Liver (tissue), 9 donors: Measurements from ENCODE around the gene FASN. TPM values are rescaled to one million over a fixed set of nuclear protein-coding genes. Genes with fewer than 3 reads are reported as not detected.

Experiments used
- DNase-seq: peaks from one replicate; pipeline ENCODE4 v3.0.0-alpha.2; 2017; ENCODE audit warnings: low spot score
- H3K27ac ChIP-seq, 2 donors: one replicate each; pipeline ENCODE4 v1.7.0; 2013; ENCODE audit warnings: inconsistent platforms in 2 of 2, low read length in 2 of 2, control low read depth in 1 of 2, low read depth in 1 of 2, mild to moderate bottlenecking in 1 of 2
- H3K27me3 ChIP-seq, 4 donors: one replicate each; pipeline versions ENCODE4 v1.6.1 to v1.7.0; 2013; ENCODE audit warnings: low read length in 3 of 4, inconsistent platforms in 1 of 4, mild to moderate bottlenecking in 1 of 4, moderate library complexity in 1 of 4; ENCODE audit not compliant: control insufficient read depth in 4 of 4, insufficient read depth in 4 of 4
- H3K36me3 ChIP-seq, 4 donors: one replicate each; pipeline versions ENCODE4 v1.6.1 to v1.7.0; 2013; ENCODE audit warnings: low read length in 3 of 4, mild to moderate bottlenecking in 3 of 4, low read depth in 1 of 4, moderate library complexity in 1 of 4; ENCODE audit not compliant: control insufficient read depth in 4 of 4, insufficient read depth in 3 of 4
- H3K4me1 ChIP-seq, 4 donors: one replicate each; pipeline versions ENCODE4 v1.6.1 to v1.7.0; 2013; ENCODE audit warnings: low read length in 3 of 4, mild to moderate bottlenecking in 3 of 4, moderate library complexity in 1 of 4; ENCODE audit not compliant: control insufficient read depth in 4 of 4, insufficient read depth in 4 of 4
- H3K4me3 ChIP-seq, 3 donors: one replicate each; pipeline versions ENCODE4 v1.6.1 to v1.7.0; 2013; ENCODE audit warnings: low read length in 3 of 3, control low read depth in 1 of 3, low read depth in 1 of 3, mild to moderate bottlenecking in 1 of 3
- H3K9ac ChIP-seq, 2 donors: one replicate each; pipeline ENCODE4 v1.7.0; 2013; ENCODE audit warnings: low read length in 2 of 2, mild to moderate bottlenecking in 2 of 2, moderate library complexity in 2 of 2, control low read depth in 1 of 2, low read depth in 1 of 2
- H3K9me3 ChIP-seq, 4 donors: one replicate each; pipeline versions ENCODE4 v1.6.1 to v1.7.0; 2013; ENCODE audit warnings: low read length in 3 of 4; ENCODE audit not compliant: control insufficient read depth in 4 of 4
- ATF3 ChIP-seq: IDR thresholded peaks from 2 replicates; pipeline ENCODE4 v1.6.1; 2016; ENCODE audit warnings: antibody characterized with exemption
- CTCF ChIP-seq: fragments of 150-350 bp; IDR thresholded peaks from 2 replicates; pipeline ENCODE4 v1.5.1; 2017; ENCODE audit warnings: improper control_type of control experiment, low read depth, low read length; ENCODE audit not compliant: missing input control
- EGR1 ChIP-seq, 2 donors: IDR thresholded peaks; 2 replicates each; pipeline ENCODE4 v1.6.1; 2016 to 2018; ENCODE audit warnings: antibody characterized with exemption in 2 of 2, low read depth in 2 of 2
- FOXA1 ChIP-seq: IDR thresholded peaks from 2 replicates; pipeline ENCODE4 v1.6.1; 2016; ENCODE audit warnings: antibody characterized with exemption
- FOXA2 ChIP-seq: IDR thresholded peaks from 2 replicates; pipeline ENCODE4 v1.6.1; 2016; ENCODE audit warnings: antibody characterized with exemption
- HNF4G ChIP-seq: IDR thresholded peaks from 2 replicates; pipeline ENCODE4 v1.6.1; 2016; ENCODE audit warnings: antibody characterized with exemption
- JUND ChIP-seq, 2 donors: IDR thresholded peaks; 2 replicates each; pipeline ENCODE4 v1.6.1; 2016; ENCODE audit warnings: antibody characterized with exemption in 2 of 2
- NR2F2 ChIP-seq: IDR thresholded peaks from 2 replicates; pipeline ENCODE4 v1.6.1; 2016; ENCODE audit warnings: antibody characterized with exemption
- RAD21 ChIP-seq, 2 donors: IDR thresholded peaks; 2 replicates each; pipeline ENCODE4 v1.6.1; 2016; ENCODE audit warnings: antibody characterized with exemption in 2 of 2, mild to moderate bottlenecking in 2 of 2
- SP1 ChIP-seq: IDR thresholded peaks from 2 replicates; pipeline ENCODE4 v1.6.1; 2018; ENCODE audit warnings: antibody characterized with exemption, mild to moderate bottlenecking
- TAF1 ChIP-seq: conservative IDR thresholded peaks from 2 replicates; pipeline ENCODE4 v1.6.1; 2016; ENCODE audit warnings: antibody characterized with exemption, mild to moderate bottlenecking
- YY1 ChIP-seq: IDR thresholded peaks from 2 replicates; pipeline ENCODE4 v1.6.1; 2016; ENCODE audit warnings: antibody characterized with exemption, mild to moderate bottlenecking
- WGBS: extraction: QIAGEN DNeasy Blood & Tissue Kit; methylation state at CpG from one replicate; pipeline ENCODE4 v1.1.7; 2013; 5-methylcytosine and 5-hydroxymethylcytosine counted together
- polyA plus RNA-seq, 2 donors: library from polyadenylated mRNA; stranded (reverse) in 1 of 2; unstranded in 1 of 2; fragments of 200-250 nt in 1 of 2; fragments of >200 nt in 1 of 2; fragmentation: Nextera tagmentation in 1 of 2; extraction: Ambion mirVana in 1 of 2; gene quantifications; one replicate each; pipeline versions ENCODE4 v1.2.1 to v1.2.3, GENCODE V29; 2013 to 2015
- total RNA-seq, 2 donors: library from RNA; depleted of rRNA; stranded (reverse); fragments of >200 nt; gene quantifications; one replicate each; pipeline ENCODE4 v1.2.3, GENCODE V29; 2014
- TF ChIP-seq, protein P1 (sequence below): IDR thresholded peaks from 2 replicates; pipeline ENCODE4 v1.6.1; 2016; ENCODE audit warnings: antibody characterized with exemption
- TF ChIP-seq, protein P2 (sequence below): IDR thresholded peaks from 2 replicates; pipeline ENCODE4 v1.6.1; 2016; ENCODE audit warnings: antibody characterized with exemption, mild to moderate bottlenecking
- donor health status: healthy.
- donor health status: healthy.
- donor health status: healthy.
- donor health status: healthy.
- donor health status: healthy.

Gene FASN
- total and polyA plus RNA-seq, 4 donors: 53.1 to 229 (median 130) TPM

GRCh38 chr17:82090549-82091263, 7.3 kb downstream of the FASN start:
- 90% methylated on average over 29 of the region's 29 CpGs for WGBS
- no peak for TF ChIP-seq TAF1
- no peak for TF ChIP-seq EGR1 (IDR thresholded peaks at IDR 0.05; ENCODE audit: low read depth in 2 of 2)
- no peak for TF ChIP-seq CTCF
- TF ChIP-seq, protein P1, sequence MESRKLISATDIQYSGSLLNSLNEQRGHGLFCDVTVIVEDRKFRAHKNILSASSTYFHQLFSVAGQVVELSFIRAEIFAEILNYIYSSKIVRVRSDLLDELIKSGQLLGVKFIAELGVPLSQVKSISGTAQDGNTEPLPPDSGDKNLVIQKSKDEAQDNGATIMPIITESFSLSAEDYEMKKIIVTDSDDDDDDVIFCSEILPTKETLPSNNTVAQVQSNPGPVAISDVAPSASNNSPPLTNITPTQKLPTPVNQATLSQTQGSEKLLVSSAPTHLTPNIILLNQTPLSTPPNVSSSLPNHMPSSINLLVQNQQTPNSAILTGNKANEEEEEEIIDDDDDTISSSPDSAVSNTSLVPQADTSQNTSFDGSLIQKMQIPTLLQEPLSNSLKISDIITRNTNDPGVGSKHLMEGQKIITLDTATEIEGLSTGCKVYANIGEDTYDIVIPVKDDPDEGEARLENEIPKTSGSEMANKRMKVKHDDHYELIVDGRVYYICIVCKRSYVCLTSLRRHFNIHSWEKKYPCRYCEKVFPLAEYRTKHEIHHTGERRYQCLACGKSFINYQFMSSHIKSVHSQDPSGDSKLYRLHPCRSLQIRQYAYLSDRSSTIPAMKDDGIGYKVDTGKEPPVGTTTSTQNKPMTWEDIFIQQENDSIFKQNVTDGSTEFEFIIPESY: no peak
- TF ChIP-seq NR2F2: no peak
- TF ChIP-seq, protein P2, sequence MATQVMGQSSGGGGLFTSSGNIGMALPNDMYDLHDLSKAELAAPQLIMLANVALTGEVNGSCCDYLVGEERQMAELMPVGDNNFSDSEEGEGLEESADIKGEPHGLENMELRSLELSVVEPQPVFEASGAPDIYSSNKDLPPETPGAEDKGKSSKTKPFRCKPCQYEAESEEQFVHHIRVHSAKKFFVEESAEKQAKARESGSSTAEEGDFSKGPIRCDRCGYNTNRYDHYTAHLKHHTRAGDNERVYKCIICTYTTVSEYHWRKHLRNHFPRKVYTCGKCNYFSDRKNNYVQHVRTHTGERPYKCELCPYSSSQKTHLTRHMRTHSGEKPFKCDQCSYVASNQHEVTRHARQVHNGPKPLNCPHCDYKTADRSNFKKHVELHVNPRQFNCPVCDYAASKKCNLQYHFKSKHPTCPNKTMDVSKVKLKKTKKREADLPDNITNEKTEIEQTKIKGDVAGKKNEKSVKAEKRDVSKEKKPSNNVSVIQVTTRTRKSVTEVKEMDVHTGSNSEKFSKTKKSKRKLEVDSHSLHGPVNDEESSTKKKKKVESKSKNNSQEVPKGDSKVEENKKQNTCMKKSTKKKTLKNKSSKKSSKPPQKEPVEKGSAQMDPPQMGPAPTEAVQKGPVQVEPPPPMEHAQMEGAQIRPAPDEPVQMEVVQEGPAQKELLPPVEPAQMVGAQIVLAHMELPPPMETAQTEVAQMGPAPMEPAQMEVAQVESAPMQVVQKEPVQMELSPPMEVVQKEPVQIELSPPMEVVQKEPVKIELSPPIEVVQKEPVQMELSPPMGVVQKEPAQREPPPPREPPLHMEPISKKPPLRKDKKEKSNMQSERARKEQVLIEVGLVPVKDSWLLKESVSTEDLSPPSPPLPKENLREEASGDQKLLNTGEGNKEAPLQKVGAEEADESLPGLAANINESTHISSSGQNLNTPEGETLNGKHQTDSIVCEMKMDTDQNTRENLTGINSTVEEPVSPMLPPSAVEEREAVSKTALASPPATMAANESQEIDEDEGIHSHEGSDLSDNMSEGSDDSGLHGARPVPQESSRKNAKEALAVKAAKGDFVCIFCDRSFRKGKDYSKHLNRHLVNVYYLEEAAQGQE: no peak
- TF ChIP-seq ATF3: no peak
- TF ChIP-seq RAD21 (IDR thresholded peaks at IDR 0.05): no peak
- Histone ChIP-seq H3K4me1 (peaks cover 2 to 54% (median 28%) of the 10 kb centered on the region in 4 donors), H3K27me3 (no peaks in the 10 kb centered on the region), H3K9ac (no peak overlapping the region), H3K9me3 (no peaks in the 10 kb centered on the region), H3K27ac (no peak overlapping the region), H3K4me3 (no peak overlapping the region), H3K36me3 (peaks cover 35 to 68% (median 42%) of the 10 kb centered on the region in 4 donors)
- no peak for DNase-seq

GRCh38 chr17:82089723-82090548, 8.1 kb downstream of the FASN start:
- TF ChIP-seq NR2F2 (no peak), JUND (IDR thresholded peaks at IDR 0.05) (no peak), YY1 (no peak), FOXA2 (no peak), FOXA1 (no peak), EGR1 (IDR thresholded peaks at IDR 0.05; ENCODE audit: low read depth in 2 of 2) (no peak), CTCF (no peak), SP1 (no peak), HNF4G (no peak)
- TF ChIP-seq, protein P2: no peak
- H3K36me3 ChIP-seq: peaks cover 35 to 71% (median 48%) of the 10 kb centered on the region in 4 donors

More at GRCh38 chr17:82089723-82090548, 8.1 kb downstream of the FASN start:
- H3K9ac ChIP-seq: no peak overlapping the region
- no peak overlapping the region for H3K27ac ChIP-seq
- no peaks in the 10 kb centered on the region for H3K9me3 ChIP-seq
- WGBS: 84% methylated on average over 29 of the region's 29 CpGs
- H3K27me3 ChIP-seq: no peaks in the 10 kb centered on the region
- H3K4me1 ChIP-seq: peaks cover 0 to 46% (median 20%) of the 10 kb centered on the region in 4 donors
- DNase-seq: no peak
- H3K4me3 ChIP-seq: no peak overlapping the region
